NT2/D1 (cell line): ENCODE data around the gene GFRA1.

Source experiments
- DNase-seq: peaks from one replicate; pipeline ENCODE4 v3.0.0-alpha.2; 2011; ENCODE audit warnings: low read depth, low spot score
- H3K27me3 ChIP-seq: 2 replicates; pipeline ENCODE4 v1.6.0; 2011; ENCODE audit warnings: mild to moderate bottlenecking; ENCODE audit not compliant: insufficient read length, insufficient read depth
- H3K36me3 ChIP-seq: 2 replicates; pipeline ENCODE4 v1.6.1; 2011; ENCODE audit warnings: mild to moderate bottlenecking, low read length, mixed read lengths; ENCODE audit not compliant: insufficient read depth, insufficient read length
- H3K4me1 ChIP-seq: 2 replicates; pipeline ENCODE4 v1.5.1; 2011; ENCODE audit not compliant: insufficient read depth, insufficient read length
- H3K4me3 ChIP-seq: 2 replicates; pipeline ENCODE4 v1.5.1; 2011; ENCODE audit warnings: low read depth; ENCODE audit not compliant: insufficient read length
- H3K9ac ChIP-seq: 2 replicates; pipeline ENCODE4 v1.6.0; 2011; ENCODE audit warnings: low read depth; ENCODE audit not compliant: insufficient read length
- H3K9me3 ChIP-seq: 2 replicates; pipeline ENCODE4 v1.5.1; 2011; ENCODE audit warnings: mild to moderate bottlenecking, low read length; ENCODE audit not compliant: insufficient read depth
- SUZ12 ChIP-seq: IDR thresholded peaks from 2 replicates; pipeline ENCODE4 v1.6.1; 2011; ENCODE audit not compliant: insufficient read length, insufficient read depth; ENCODE audit errors: extremely low read depth
- YY1 ChIP-seq: IDR thresholded peaks from 2 replicates; pipeline ENCODE4 v1.6.1; 2011; ENCODE audit not compliant: insufficient read length, insufficient read depth
- ZNF274 ChIP-seq: IDR thresholded peaks from 2 replicates; pipeline ENCODE4 v1.6.1; 2011; ENCODE audit warnings: mild to moderate bottlenecking, low read depth, low read length

GFRA1 gene

DNA sequence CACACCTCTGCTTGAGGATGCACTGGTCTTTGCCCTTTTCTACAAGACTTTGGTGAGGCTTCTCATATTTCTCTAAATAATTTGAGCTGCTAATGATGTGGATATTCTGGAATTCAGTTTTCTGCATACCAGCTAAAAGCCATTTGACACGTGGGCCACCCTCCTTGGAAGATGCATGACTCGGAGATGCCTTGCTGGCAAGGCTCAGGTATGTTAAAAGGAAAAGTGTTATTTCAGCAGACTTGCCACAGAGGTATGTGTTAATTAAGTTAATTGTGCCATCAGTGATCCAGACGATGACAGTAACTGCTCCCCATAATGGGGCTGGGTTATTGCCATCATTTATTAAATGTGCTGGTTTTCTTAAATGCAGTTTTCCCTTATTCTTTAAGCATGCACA is 8.8 kb upstream of the GFRA1 start:
- Histone ChIP-seq H3K27me3 (no peaks in the 10 kb centered on the region), H3K9ac (no peak overlapping the region), H3K9me3 (no peaks in the 10 kb centered on the region), H3K4me3 (no peak overlapping the region), H3K4me1 (no peaks in the 10 kb centered on the region), H3K36me3 (no peaks in the 10 kb centered on the region)
- no peak for DNase-seq
- no peak for TF ChIP-seq SUZ12
- TF ChIP-seq ZNF274, result no peak
- TF ChIP-seq YY1, result no peak

DNA sequence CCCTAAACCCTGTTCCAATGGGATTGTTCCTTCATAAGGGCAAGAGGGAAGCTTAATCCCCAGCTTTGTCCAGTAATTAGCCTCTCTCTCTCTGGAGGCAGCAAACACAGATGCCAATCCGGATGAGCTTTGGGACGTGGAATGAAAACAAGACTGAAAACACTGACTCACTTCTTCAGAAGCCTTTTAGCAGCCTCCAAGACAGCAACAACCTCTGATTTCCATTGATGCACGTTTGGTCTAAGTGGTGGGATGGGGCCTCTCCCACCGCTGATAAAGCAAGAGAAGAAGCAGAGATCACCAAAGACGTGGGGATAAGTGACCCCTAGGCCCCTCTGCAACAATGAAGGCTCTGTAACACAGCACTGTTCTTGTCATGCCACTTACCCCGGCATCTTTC is 5.8 kb upstream of the GFRA1 start:
- DNase-seq, result no peak
- Histone ChIP-seq H3K4me3 (no peak overlapping the region), H3K9me3 (no peaks in the 10 kb centered on the region), H3K4me1 (no peaks in the 10 kb centered on the region), H3K27me3 (peaks cover 24% of the 10 kb centered on the region), H3K9ac (no peak overlapping the region), H3K36me3 (no peaks in the 10 kb centered on the region)
- TF ChIP-seq ZNF274 (no peak), YY1 (no peak), SUZ12 (no peak)

DNA sequence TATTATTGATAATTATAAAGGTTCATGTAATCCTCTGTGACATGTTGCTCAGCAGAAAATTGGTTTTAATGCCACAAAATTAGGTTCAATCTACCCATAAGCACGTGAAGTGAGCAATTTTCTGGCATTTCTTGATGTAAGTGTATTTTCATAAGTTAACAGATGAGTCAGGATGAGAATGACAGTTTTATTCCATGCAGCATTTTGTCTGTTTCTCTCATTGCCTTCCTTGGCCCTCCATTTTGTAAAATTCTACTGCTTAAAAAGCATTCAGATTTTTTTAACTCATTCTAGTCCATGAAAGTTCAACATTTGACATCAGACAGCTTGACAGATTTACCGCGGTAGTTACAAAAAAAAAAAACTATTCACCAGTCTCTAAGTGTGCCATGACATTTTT is 4.0 kb upstream of the GFRA1 start:
- Histone ChIP-seq H3K4me3 (no peak overlapping the region), H3K9ac (no peak overlapping the region), H3K36me3 (no peaks in the 10 kb centered on the region), H3K27me3 (peaks cover 42% of the 10 kb centered on the region), H3K9me3 (no peaks in the 10 kb centered on the region), H3K4me1 (no peaks in the 10 kb centered on the region)
- TF ChIP-seq SUZ12, result no peak
- TF ChIP-seq YY1, result no peak
- TF ChIP-seq ZNF274, result no peak
- no peak for DNase-seq

DNA sequence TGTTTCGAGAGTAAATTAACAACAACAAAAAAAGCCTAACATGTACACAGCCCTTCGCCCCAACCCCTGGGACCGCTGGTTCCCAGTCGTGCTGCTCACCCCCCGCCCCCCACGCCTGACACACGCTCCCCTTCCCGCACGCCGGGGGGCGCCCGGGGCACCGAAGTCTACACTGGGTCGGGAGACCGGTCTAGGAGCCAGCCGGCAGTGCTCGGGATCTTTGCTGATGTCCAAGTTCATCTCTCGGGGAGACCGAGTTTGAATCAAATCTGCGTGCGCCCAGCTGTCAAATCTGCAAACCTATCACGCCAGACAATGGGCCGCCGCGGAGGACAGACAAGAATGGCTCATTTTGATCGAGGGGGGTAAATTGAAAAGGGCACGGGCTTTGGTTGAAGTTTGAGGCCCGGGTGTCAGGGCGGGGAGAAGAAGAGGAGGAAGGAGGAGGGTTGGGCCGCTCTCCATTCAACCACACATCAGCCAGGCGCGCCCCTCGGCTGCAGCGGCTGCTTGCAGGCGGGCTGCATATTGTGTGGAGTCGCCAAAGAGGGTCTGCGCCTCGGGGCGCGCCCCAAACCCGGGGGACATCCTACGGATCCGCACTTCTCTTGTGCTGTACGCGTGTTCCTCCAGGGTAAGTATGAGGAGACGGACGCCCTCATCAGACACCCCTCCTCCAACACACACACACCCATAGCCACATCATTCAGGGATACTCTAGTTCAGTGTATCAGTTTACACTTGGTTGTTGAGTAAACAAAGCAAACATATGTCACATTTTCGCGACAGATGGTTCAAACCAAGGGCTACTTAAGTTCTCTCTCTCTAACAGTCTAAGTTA is 1.3 kb upstream of the GFRA1 start:
- H3K4me1 ChIP-seq, result no peaks in the 10 kb centered on the region
- peak overlapping the region; percentile 61 for H3K9ac ChIP-seq
- peaks cover 69% of the 10 kb centered on the region for H3K27me3 ChIP-seq
- no peaks in the 10 kb centered on the region for H3K36me3 ChIP-seq
- no peak for DNase-seq
- H3K4me3 ChIP-seq, result peak overlapping the region; percentile 61
- H3K9me3 ChIP-seq, result no peaks in the 10 kb centered on the region
- TF ChIP-seq SUZ12 (no peak), ZNF274 (no peak), YY1 (no peak)

DNA sequence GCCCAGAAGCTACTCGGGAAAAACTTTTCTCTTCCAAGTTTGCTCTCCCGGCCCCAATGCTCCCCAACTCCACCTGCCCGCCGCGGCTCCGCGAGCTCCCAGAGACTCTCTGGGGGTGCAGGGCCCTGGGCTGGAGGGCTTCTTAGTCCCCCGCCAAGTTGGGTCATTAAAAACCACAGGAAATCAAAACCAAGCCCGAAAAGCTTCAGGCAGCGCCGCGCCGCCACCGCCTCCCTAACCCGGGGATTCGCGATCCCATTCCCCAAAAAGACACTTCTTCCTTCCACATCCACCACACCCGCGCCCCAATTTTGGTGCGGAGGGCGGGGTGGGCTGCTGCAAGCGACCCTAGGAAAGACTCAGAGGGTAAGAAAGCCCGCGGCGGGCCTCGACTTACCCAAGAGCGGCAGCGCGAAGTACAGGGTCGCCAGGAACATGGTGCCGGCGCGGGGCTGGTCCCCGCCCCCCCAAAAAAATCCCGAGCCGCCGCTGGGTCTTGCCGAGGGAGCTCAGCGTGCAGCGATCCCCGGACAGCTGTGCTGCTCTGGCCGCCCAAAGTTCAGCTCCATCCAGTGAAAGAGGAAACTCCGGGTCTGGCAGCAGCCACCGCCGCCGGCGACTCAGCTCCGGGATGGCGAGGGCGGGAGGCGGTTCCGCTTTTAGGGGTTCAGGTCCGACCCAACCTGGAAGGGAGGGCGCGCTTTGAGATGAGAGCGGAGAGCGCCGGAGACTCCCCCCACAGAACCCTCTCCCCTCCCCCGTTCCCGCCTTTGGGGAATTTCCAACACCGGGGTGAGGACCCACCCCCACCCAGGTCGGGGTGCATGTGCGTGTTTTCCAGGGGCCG is 1.2 kb downstream of the GFRA1 start:
- TF ChIP-seq YY1 (no peak), SUZ12 (peak; percentile 36)
- H3K9ac ChIP-seq, result peak overlapping the region; percentile 50
- no peak for DNase-seq
- H3K9me3 ChIP-seq, result no peaks in the 10 kb centered on the region
- peaks cover 81% of the 10 kb centered on the region for H3K27me3 ChIP-seq
- no peaks in the 10 kb centered on the region for H3K4me1 ChIP-seq
- H3K36me3 ChIP-seq, result no peaks in the 10 kb centered on the region
- H3K4me3 ChIP-seq, result peak overlapping the region; percentile 61

DNA sequence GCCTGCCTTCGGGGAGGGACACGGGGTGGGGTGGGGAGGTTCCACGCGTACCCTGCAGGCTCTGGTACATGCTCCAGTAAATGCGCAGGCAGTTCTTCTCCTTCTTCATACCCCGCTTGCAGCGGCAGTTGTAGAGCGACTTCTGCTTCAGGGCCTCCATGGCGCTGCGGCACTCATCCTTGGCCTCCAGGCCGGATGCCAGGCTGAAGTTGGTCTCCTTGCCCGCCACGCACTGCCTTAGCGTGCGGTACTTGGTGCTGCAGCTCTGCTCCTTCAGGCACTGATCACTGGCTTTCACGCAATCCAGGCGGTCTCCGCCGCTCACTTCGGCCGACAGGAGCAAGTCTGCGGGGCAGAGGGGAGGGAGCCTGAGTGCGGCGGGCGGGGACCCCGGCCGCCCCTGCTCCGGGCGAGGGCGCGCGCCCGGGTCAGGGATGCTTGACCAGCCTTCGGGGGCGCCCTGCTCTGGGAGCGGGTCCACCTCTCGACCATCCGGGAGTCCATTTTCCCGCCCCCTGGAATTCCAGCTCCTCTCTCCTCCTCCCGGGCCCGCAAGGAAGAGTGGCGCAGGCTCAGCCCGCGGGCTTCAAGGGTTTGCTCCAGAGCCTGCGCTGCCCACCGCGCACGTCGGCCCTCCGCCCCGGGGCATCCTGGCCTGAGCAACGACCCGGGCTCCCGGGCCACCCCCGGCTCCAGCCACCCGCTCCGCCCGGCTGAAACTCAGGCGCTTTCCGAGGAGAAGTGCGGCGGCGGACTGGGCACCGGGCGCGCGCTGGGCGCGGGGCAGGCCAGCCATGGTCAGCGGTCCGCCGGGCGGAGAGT is 2.0 kb downstream of the GFRA1 start:
- no peak for DNase-seq
- Histone ChIP-seq H3K4me1 (no peaks in the 10 kb centered on the region), H3K4me3 (peak overlapping the region; percentile 61), H3K9ac (peak overlapping the region; percentile 50), H3K9me3 (no peaks in the 10 kb centered on the region), H3K27me3 (peaks cover 79% of the 10 kb centered on the region), H3K36me3 (no peaks in the 10 kb centered on the region)
- TF ChIP-seq ZNF274 (no peak), SUZ12 (peak; percentile 56), YY1 (no peak)

DNA sequence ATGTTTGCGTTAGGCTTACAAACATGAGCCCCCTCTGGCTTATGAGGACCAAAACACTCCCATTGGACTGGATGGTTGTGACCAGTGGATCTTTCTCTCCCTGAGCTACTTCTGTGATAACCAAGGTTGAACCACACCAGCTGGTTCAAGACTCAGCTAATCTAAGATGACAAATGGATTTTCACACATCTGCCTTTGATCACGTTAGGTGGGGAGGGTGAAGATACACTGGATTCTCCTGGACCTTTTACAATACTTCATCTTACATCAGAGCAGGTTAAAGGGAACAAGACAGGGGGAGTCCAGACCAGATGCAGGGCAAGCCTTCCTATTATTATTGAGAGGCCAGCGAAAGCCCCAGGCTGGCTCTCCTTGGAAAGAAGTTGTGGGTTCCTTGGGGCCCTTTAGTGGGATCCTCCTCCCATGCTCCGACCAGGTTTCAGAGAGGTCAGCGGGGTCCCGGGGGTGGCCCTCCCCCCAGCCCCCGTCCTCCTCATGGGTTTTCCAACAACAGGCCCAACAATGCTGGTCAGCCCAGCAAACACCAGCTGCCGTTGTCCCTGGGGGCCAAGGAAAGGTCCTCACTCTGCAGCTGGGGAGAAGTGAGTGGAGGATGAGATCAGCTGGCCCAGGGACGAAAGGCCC is 2.8 kb downstream of the GFRA1 start:
- TF ChIP-seq YY1 (no peak), SUZ12 (no peak), ZNF274 (no peak)
- Histone ChIP-seq H3K9me3 (no peaks in the 10 kb centered on the region), H3K4me1 (no peaks in the 10 kb centered on the region), H3K9ac (no peak overlapping the region), H3K27me3 (peaks cover 71% of the 10 kb centered on the region), H3K36me3 (no peaks in the 10 kb centered on the region), H3K4me3 (peak overlapping the region; percentile 61)
- no peak for DNase-seq
